ENCODE data around the gene CCNY.
A peak's percentile ranks its signal among the peaks of the same experiment; 100 is the strongest.

CCNY gene

GRCh38 chr10:35497909-35498308, 161.6 kb downstream of the CCNY start:
- no peak overlapping the region for H3K4me3 ChIP-seq (ENCODE audit: severe bottlenecking)
- no peak for ATAC-seq (ENCODE audit: low read depth)
- H3K36me3 ChIP-seq (ENCODE audit: low read depth), result 0 out of 2 replicates have a peak, but pooled peaks cover 5% of the 10 kb centered on the region
- H3K9me3 ChIP-seq (ENCODE audit: severe bottlenecking), result no peaks in the 10 kb centered on the region
- TF ChIP-seq CTCF (IDR thresholded peaks at IDR 0.05; ENCODE audit: poor library complexity, severe bottlenecking), result no peak
- no peak for DNase-seq (ENCODE audit: low spot score)
- H3K4me1 ChIP-seq (ENCODE audit: insufficient read depth, poor library complexity, severe bottlenecking), result peaks cover 26% of the 10 kb centered on the region
- no peaks in the 10 kb centered on the region for H3K27me3 ChIP-seq (ENCODE audit: insufficient read depth, poor library complexity, severe bottlenecking)
- no peak overlapping the region for H3K27ac ChIP-seq (ENCODE audit: poor library complexity, severe bottlenecking)

- peaks cover 18% of the 10 kb centered on the region for H3K4me1 ChIP-seq (ENCODE audit: insufficient read depth, poor library complexity, severe bottlenecking)
- H3K4me3 ChIP-seq (ENCODE audit: severe bottlenecking), result no peak overlapping the region
Observed at GRCh38 chr10:35498693-35499092, 162.4 kb downstream of the CCNY start.

GRCh38 chr10:35501923-35502322, 165.6 kb downstream of the CCNY start:
- ATAC-seq (ENCODE audit: low read depth), result no peak

More at GRCh38 chr10:35498693-35499092, 162.4 kb downstream of the CCNY start:
- ATAC-seq (ENCODE audit: low read depth), result 0 out of 3 replicates have a peak, but pooled peaks have one; percentile 21
- TF ChIP-seq CTCF (IDR thresholded peaks at IDR 0.05; ENCODE audit: poor library complexity, severe bottlenecking), result no peak
- Histone ChIP-seq H3K27ac (ENCODE audit: poor library complexity, severe bottlenecking) (no peak overlapping the region), H3K9me3 (ENCODE audit: severe bottlenecking) (no peaks in the 10 kb centered on the region), H3K27me3 (ENCODE audit: insufficient read depth, poor library complexity, severe bottlenecking) (no peaks in the 10 kb centered on the region), H3K36me3 (ENCODE audit: low read depth) (0 out of 2 replicates have a peak, but pooled peaks cover 5% of the 10 kb centered on the region)
- no peak for DNase-seq (ENCODE audit: low spot score)

GRCh38 chr10:35502692-35503091, 166.4 kb downstream of the CCNY start:
- TF ChIP-seq CTCF (IDR thresholded peaks at IDR 0.05; ENCODE audit: poor library complexity, severe bottlenecking), result no peak
- Histone ChIP-seq H3K27ac (ENCODE audit: poor library complexity, severe bottlenecking) (no peak overlapping the region), H3K4me1 (ENCODE audit: insufficient read depth, poor library complexity, severe bottlenecking) (no peaks in the 10 kb centered on the region), H3K4me3 (ENCODE audit: severe bottlenecking) (no peak overlapping the region), H3K36me3 (ENCODE audit: low read depth) (0 out of 2 replicates have a peak, but pooled peaks cover 5% of the 10 kb centered on the region), H3K27me3 (ENCODE audit: insufficient read depth, poor library complexity, severe bottlenecking) (no peaks in the 10 kb centered on the region), H3K9me3 (ENCODE audit: severe bottlenecking) (no peaks in the 10 kb centered on the region)
- no peak for ATAC-seq (ENCODE audit: low read depth)
- DNase-seq (ENCODE audit: low spot score), result no peak

More at GRCh38 chr10:35501923-35502322, 165.6 kb downstream of the CCNY start:
- TF ChIP-seq CTCF (IDR thresholded peaks at IDR 0.05; ENCODE audit: poor library complexity, severe bottlenecking), result peak; percentile 33
- H3K4me1 ChIP-seq (ENCODE audit: insufficient read depth, poor library complexity, severe bottlenecking), result no peaks in the 10 kb centered on the region
- DNase-seq (ENCODE audit: low spot score), result no peak
- no peaks in the 10 kb centered on the region for H3K9me3 ChIP-seq (ENCODE audit: severe bottlenecking)
- H3K27ac ChIP-seq (ENCODE audit: poor library complexity, severe bottlenecking), result no peak overlapping the region
- no peak overlapping the region for H3K4me3 ChIP-seq (ENCODE audit: severe bottlenecking)
- no peaks in the 10 kb centered on the region for H3K27me3 ChIP-seq (ENCODE audit: insufficient read depth, poor library complexity, severe bottlenecking)
- 0 out of 2 replicates have a peak, but pooled peaks cover 5% of the 10 kb centered on the region for H3K36me3 ChIP-seq (ENCODE audit: low read depth)

GRCh38 chr10:35503578-35503977, 167.3 kb downstream of the CCNY start:
- DNase-seq (ENCODE audit: low spot score) (no peak), ATAC-seq (ENCODE audit: low read depth) (no peak)
- Histone ChIP-seq H3K27me3 (ENCODE audit: insufficient read depth, poor library complexity, severe bottlenecking) (no peaks in the 10 kb centered on the region), H3K4me3 (ENCODE audit: severe bottlenecking) (no peak overlapping the region), H3K36me3 (ENCODE audit: low read depth) (0 out of 2 replicates have a peak, but pooled peaks cover 5% of the 10 kb centered on the region), H3K4me1 (ENCODE audit: insufficient read depth, poor library complexity, severe bottlenecking) (no peaks in the 10 kb centered on the region), H3K27ac (ENCODE audit: poor library complexity, severe bottlenecking) (no peak overlapping the region), H3K9me3 (ENCODE audit: severe bottlenecking) (no peaks in the 10 kb centered on the region)
- no peak for TF ChIP-seq CTCF (IDR thresholded peaks at IDR 0.05; ENCODE audit: poor library complexity, severe bottlenecking)

All from RWPE2 (cell line).